ENCODE results near the gene TGOLN2. TPM values are rescaled to one million over a fixed set of nuclear protein-coding genes. Genes with fewer than 3 reads are reported as not detected.
A peak's percentile ranks its signal among the peaks of the same experiment; 100 is the strongest.

Gene TGOLN2
- total and polyA plus RNA-seq, 2 of the 13 experiments (the other 11 are each of a cell fraction or from before 2014, with no cell fraction given), result 99.6 to 155 TPM

- TF ChIP-seq ZBTB40 (IDR thresholded peaks at IDR 0.05) (no peak), ZBTB40 (CRISPR knock-in tag; IDR thresholded peaks at IDR 0.05) (peak; percentile 94), JUND (CRISPR knock-in tag; IDR thresholded peaks at IDR 0.05) (peak; percentile 32; the same call in 1 of the 2 replicates), YEATS4 (CRISPR knock-in tag; IDR thresholded peaks at IDR 0.05; ENCODE audit: borderline replicate concordance) (peak; percentile 96), FOSL2 (CRISPR knock-in tag; IDR thresholded peaks at IDR 0.05) (peak; percentile 37), ZSCAN21 (CRISPR knock-in tag; IDR thresholded peaks at IDR 0.05; ENCODE audit: borderline replicate concordance) (peak; percentile 84; the same call in 1 of the 2 replicates), ZNF253 (CRISPR knock-in tag; IDR thresholded peaks at IDR 0.05; ENCODE audit: borderline replicate concordance) (0 out of 2 replicates have a peak, but pooled peaks have one; percentile 64), ZNF740 (CRISPR knock-in tag; IDR thresholded peaks at IDR 0.05) (0 out of 2 replicates have a peak, but pooled peaks have one; percentile 49), SMARCE1 (IDR thresholded peaks at IDR 0.05; ENCODE audit: borderline replicate concordance) (no peak), ZNF160 (CRISPR knock-in tag; IDR thresholded peaks at IDR 0.05) (peak; percentile 65), FOXK2 (IDR thresholded peaks at IDR 0.05) (no peak), ARNTL (CRISPR knock-in tag; IDR thresholded peaks at IDR 0.05) (peak; percentile 75), KLF15 (CRISPR knock-in tag; IDR thresholded peaks at IDR 0.05; ENCODE audit: borderline replicate concordance) (peak; percentile 76; the same call in 1 of the 2 replicates), POLR2A (IDR thresholded peaks at IDR 0.05; ENCODE audit: insufficient read depth in 1 of 2, low read depth in 2 of 2, low read length in 2 of 2) (peak; percentile 99), ZNF775 (CRISPR knock-in tag; IDR thresholded peaks at IDR 0.05; ENCODE audit: borderline replicate concordance) (no peak), HNF1B (CRISPR knock-in tag; IDR thresholded peaks at IDR 0.05) (peak; percentile 93)
These were observed at the start of gene TGOLN2 (continued) for GRCh38 chr2:85327822-85328617.

All from HepG2 (cell line).